Amygdala (tissue), 56 donors: Measurements from ENCODE around the gene ABCC12.

ENCODE experiments used
- DNase-seq, 56 donors: peaks; one replicate each; lab custom pipeline; 2025; lab: John Stamatoyannopoulos, UW

Gene ABCC12

DNA sequence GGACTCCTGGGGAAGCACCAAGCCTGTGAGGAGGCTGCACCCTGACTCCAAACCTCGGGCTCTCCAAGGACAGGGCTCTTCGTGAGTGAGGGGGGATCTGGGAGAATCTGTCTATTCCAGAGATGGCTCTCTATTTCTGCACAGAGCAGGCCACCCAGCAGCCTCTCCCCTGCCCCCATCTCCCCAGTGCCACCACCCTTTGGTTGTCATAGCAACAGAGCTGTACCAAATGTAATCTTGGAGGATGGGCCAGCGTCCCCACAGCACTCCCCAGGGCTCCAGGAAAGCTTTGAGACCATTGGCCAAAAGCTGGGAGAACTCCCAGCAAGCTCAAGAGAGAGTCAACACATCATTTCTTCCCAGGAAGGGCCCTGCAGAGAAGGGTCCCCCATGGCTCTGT lies 49.3 kb downstream of the ABCC12 start:
- peak in 2 of 56 donors; percentile 7 to 11 for DNase-seq
